DMS 273 treated with DMSO at 0.1 percent for 48 hours (cell line): Measurements from ENCODE around the gene SLC6A8.
"Not testable (repeated sequence)": the region's sequence is repeated elsewhere in the genome, so short reads cannot be mapped to it uniquely, and the experiment has no call there.

Source experiments
- DNase-seq: peaks from one replicate; lab custom pipeline; 2025; lab: John Stamatoyannopoulos, UW

The SLC6A8 gene

GRCh38 chrX:153672531-153673427, 14.9 kb upstream of the SLC6A8 start:
- DNase-seq, result no peak

DNA sequence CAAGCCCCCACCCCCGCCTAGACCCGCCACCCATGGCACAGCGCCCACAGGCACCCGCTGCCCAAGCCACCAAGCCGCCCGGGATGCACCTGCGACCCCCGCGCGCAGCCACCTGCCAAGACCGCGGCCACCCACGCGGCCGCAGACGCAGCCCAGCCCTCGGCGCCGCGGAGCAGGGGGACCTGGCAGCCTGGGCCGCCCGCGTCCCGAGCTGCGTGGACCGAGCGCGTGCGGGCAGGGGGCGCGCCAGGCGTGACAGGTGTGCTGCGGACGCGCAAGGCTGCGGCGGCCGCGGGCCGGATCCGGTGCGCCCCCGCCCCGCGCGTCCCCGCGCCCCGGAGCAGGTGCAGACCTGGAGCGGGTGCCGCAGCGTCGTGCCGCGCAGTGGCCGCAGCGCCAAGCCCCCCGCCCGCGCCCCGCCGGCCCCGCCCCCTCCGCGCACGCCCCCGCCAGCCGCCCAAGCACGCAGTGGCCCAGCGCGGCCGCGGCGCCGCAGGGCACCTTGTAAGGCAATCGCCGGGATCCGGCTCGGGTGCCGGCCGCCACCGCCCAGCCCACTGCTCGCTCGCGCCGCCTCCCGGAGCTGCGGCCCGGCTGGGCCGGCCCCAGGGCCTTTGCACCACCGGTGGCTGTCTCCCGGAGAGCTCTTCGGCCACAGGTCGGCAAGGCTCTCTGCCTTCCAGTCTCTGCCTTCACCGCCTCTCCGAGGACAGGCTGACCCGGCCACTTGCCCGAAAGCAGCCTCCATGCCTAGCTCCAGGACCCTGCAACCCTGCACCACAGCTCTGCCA, 14.1 kb upstream of the SLC6A8 start, which contains the start of gene PNCK:
Gene PNCK, minus strand, starts transcription at position 386 of the 791 bp plus-strand sequence. CDS start 737 bp downstream, outside the sequence.
- no peak for DNase-seq

DNA sequence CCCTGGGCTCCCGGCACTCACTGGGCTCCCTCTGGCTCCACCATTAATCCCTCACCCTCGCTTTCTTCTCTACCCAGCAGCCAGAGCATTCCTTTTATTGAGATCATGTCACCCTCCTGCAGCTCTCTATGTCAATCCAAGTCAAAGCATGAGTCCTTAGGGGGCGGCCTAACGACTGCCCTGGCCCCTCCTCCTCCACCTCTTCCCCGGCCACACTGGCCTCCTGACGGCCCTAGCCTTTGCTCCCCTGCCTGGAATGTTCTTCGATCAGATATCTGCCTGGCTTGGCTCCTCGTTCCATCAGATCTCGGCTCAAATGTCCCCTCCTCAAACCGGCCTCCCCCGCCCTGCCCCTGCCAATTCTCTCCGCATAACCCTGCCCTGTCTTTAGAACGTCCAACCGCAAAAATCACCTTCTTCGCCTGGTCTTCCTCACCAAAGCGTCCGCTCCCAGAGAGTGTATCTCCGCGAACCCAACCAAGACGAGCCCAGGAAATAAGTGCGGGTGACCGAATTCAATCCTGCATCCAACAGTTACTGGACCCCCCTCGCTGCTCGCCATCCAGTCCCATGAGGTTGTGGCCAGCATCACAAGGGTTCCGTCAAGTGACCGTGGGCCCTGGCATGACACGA, 13.4 kb upstream of the SLC6A8 start:
- no peak for DNase-seq

DNA sequence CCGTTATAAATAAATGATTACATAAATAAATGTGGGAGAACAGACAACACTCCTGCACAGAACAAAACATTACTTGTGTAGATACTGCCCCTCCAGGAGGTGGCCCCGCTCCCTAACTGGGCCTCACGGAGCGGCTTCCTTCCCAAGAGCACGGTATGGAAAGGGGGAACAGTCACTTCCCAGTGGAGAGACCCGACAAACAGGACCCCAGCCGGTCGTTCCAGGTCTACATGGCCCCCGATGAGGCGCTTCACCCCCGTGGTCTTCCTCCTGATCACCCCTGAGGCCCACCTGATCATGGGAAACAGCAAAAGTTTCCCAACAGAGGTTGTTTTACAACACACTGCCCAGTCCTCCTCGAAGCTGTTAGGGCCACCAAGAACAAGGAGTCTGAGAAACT, 6.6 kb upstream of the SLC6A8 start:
- DNase-seq, result no peak

DNA sequence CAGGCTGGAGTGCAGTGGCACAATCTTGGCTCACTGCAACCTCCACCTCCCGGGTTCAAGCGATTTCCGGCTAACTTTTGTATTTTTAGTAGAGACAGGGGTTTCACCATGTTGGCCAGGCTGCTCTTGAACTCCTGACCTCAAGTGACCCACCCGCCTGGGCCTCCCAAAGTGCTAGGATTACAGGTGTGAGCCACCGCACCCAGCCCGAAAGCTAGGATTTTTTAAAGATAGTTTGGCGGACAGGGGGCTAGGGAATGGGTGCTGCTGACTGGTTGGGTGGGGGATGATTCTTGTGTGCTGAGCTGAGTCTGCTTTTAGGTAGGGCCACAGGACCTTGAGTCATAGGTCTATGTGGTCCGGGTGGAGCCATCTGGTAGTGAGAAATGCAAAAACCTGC, 4.2 kb upstream of the SLC6A8 start:
- DNase-seq, result not testable (repeated sequence)

DNA sequence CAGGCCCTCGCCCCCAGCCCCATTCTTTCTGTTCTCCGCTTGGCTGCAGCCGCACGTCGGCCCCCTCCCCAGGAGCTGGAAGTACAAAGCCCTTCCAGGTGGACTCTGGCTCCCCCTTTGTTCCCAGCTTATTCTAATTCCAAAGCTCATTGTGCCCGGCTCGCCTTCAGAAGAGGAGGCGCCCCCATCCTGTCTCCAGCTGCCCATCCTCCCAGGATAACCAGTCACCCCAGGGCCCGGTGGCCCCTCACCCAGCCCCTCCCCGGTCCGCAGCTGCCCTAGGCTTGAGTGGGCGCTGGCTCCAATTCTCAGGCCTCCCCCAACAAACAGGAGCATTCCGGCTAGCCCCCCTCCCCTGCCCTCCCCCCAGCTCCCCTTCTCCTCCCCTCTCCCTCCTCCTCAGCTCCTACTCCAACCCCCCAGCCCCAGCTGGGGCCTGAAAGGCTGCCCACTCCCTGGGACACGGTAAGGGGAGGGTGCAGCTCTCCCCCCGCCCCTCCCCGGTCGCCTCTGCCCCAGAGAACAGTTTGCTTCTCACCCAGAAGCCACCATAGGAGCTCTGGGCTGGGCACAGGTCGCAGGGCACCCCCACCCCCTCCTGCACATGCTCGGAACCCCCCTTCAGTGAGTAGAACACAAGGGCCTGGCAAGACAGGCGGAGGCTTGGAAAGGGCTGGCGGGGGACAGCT, 3.1 kb upstream of the SLC6A8 start:
- no peak for DNase-seq

- no peak for DNase-seq
These were observed 2.6 kb upstream of the SLC6A8 start for GRCh38 chrX:153685156-153685536.

DNA sequence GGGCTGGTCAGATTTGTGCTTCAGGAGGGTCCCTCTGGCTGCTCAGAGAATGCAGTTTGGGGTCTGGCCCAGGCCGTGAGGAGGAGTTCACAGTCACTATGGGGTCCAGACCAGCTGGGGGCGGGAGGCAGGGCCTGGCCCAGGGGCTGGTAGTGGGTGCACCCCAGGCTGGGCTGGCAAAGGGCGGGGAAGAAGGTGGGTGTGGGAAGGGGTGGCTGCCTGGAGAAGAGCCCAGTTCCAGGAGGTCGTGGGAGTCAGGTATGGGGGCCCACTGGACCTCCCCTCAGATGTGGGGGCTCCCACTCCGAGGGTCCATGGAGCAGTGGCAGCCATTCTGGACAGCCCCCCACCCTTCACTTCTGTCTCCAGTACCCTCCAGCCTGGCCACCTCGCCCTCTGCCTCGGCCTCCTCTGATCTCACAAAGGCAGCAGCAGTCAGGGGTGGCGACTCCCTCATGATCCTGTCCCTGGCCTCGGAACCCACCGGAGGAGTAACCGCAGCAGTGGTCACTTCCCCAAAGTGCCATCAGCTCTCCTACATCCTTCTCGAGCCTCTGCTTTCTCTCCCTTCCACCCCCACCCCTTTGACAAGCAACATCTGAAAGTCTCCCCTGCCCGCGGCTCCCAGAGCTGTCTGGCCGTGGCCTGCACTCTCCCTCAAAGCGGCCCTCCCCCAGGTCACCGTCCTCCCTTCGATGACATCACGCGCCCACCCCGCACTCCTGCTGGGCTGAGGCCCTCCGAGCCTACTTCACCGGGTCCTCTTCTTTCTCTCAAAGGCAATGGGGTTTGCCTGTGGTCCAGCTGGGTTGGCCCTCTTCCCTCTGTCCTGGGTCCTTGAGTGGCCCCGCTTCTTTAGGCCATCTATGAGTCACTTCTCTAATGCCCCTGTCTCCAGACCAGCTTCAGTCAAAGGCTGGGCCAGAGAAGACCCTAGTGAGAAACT, 1.7 kb upstream of the SLC6A8 start:
- no peak for DNase-seq

- DNase-seq, result no peak
These were observed 1.0 kb upstream of the SLC6A8 start for GRCh38 chrX:153686711-153687110.

- DNase-seq, result no peak
These were observed 345 bp downstream of the SLC6A8 start for GRCh38 chrX:153688071-153688470.

DNA sequence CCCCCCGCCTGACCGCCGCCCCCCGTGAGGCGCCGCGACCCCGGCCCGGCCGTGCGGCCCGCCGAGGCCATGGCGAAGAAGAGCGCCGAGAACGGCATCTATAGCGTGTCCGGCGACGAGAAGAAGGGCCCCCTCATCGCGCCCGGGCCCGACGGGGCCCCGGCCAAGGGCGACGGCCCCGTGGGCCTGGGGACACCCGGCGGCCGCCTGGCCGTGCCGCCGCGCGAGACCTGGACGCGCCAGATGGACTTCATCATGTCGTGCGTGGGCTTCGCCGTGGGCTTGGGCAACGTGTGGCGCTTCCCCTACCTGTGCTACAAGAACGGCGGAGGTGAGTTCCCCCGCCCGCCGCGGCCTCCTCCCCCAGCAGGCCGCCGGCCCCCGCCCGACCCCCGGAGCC, 780 bp downstream of the SLC6A8 start:
- no peak for DNase-seq

GRCh38 chrX:153688911-153689590, 1.3 kb downstream of the SLC6A8 start:
- DNase-seq, result no peak

DNA sequence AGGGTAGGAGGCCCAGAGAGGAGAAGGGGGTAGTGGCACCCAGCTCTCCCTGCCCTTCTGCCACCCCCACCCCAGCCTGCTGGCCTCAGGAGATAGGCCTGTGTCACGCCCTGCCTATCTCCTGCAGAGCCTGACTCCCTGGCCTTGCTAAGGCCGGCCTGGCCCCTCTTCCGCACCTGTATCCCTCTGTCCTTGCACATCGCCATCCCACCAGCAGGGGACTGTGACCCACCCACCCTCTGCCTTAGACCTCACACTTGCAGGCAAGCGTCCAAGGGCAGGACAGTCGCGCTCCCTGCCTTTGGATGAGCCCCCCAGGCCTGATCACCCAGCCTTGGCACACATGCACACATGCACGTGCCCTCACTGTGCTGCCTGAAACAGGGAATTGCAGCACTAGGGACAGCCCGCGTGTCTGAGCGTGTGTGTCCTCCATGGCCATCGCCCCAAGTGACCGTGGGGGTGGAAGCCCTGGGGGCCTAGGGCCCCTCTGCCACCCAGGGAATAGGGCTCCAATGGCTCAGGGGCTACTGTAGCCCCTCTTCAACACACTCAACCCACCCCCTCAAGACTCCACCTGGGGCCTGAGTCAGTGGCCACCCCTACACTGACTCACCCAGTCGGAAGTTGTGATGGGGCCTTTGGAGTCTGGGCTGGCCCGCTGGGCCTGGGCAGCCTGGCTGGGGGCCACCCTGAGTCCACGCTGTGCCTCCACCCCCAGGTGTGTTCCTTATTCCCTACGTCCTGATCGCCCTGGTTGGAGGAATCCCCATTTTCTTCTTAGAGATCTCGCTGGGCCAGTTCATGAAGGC, 2.1 kb downstream of the SLC6A8 start:
- DNase-seq, result no peak

GRCh38 chrX:153690466-153690865, 2.7 kb downstream of the SLC6A8 start:
- DNase-seq, result no peak

DNA sequence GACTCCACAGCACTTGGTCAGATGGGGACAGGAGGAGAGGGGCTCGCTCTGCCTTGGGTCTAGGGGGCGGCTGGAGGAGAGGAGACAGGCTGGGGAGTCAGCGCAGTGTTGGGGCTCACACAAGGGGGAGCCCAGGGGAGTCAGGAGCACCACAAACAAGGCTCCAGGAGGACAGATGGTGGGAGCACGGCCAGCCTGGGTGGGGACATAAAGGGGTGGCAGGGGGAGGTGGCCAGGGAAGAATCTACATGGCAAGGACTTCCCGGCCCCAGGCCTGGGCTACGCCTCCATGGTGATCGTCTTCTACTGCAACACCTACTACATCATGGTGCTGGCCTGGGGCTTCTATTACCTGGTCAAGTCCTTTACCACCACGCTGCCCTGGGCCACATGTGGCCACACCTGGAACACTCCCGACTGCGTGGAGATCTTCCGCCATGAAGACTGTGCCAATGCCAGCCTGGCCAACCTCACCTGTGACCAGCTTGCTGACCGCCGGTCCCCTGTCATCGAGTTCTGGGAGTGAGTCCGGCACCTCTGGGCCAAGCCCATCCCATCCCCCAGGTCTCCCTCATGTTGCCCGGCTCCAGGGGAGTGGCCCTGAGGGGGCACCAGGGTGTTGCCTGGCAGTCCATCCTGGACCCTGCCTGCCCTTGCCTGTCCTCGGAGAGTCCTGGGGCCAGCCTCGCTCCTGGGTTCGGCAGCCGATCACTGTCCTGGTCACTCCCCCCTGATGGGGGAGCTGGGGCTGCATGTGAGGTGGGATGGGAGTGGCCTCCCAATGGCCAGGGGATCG, 3.5 kb downstream of the SLC6A8 start:
- not testable (repeated sequence) for DNase-seq

DNA sequence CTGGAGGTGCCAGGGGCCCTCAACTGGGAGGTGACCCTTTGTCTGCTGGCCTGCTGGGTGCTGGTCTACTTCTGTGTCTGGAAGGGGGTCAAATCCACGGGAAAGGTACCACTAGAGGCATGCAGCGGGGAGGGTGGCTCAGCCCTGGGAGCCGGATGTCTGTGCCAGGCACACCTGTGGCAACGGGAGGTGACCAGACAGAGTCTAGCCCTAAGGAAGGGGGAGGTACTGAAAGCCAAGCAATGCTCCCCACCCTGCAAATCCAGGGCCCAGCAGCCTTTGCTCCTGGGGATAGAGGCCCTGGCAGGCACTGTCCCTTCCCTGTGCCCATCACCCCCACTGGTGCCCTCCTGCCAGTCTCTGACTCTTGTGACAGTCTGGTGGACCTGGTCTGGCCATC, 4.3 kb downstream of the SLC6A8 start:
- no peak for DNase-seq

DNA sequence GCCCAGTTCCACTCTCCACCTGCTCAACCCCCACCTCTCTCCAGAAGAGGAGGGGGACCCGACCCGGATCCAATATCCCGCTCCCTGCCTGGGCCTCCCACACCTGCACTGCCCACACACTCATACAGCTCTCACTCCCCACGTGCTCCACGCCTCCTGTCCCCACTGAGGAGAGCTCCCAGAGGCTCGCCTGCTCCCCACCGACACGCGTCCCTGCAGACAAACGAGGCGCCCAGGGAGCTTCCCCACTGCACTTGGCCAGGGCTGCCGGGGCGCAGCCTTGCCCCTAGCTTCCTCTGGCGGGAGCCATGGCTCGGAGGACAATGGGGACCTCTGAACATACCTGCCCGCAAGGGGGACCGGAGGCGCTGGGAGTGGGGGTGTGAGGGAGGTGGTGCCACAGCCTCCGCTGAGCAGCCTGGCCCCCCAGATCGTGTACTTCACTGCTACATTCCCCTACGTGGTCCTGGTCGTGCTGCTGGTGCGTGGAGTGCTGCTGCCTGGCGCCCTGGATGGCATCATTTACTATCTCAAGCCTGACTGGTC, 5.0 kb downstream of the SLC6A8 start:
- no peak for DNase-seq
